Neural cell (in vitro differentiated cells): Measurements from ENCODE around the gene IQCK. TPM values are rescaled to one million over a fixed set of nuclear protein-coding genes. Genes with fewer than 3 reads are reported as not detected.

Source experiments
- H2AFZ ChIP-seq: fragments of 200-600, 300-800 bp; sonication (generic), shearing (Covaris generic); 2 replicates; pipeline ENCODE4 v1.6.0; 2014; ENCODE audit warnings: low read depth, mild to moderate bottlenecking, antibody characterized with exemption, low read length, moderate library complexity
- H3F3A ChIP-seq: fragments of 200-600 bp; shearing (Covaris generic); 2 replicates; pipeline ENCODE4 v1.6.1; 2016; ENCODE audit warnings: mild to moderate bottlenecking, moderate library complexity, mixed read lengths, antibody characterized with exemption, low read length; ENCODE audit not compliant: insufficient read depth, poor library complexity, severe bottlenecking
- H3K27ac ChIP-seq: fragments of 200-600, 300-800 bp; sonication (generic), shearing (Covaris generic); 2 replicates; pipeline ENCODE4 v1.5.1; 2014; ENCODE audit warnings: mild to moderate bottlenecking, low read length, moderate library complexity
- H3K27me3 ChIP-seq: fragments of 300-800, 200-600 bp; sonication (generic), shearing (Covaris generic); 2 replicates; pipeline ENCODE4 v1.6.0; 2014; ENCODE audit warnings: mild to moderate bottlenecking, low read depth, low read length, moderate library complexity; ENCODE audit not compliant: insufficient read depth
- H3K36me3 ChIP-seq: fragments of 300-800, 200-600 bp; sonication (generic), shearing (Covaris generic); 2 replicates; pipeline ENCODE4 v1.5.1; 2014; ENCODE audit warnings: mild to moderate bottlenecking, antibody characterized with exemption, low read length, moderate library complexity; ENCODE audit not compliant: insufficient read depth
- H3K4me2 ChIP-seq: fragments of 300-800, 200-600 bp; sonication (generic), shearing (Covaris generic); 2 replicates; pipeline ENCODE4 v1.6.0; 2014; ENCODE audit warnings: mild to moderate bottlenecking, low read length
- H3K4me3 ChIP-seq: fragments of 300-800, 200-600 bp; sonication (generic), shearing (Covaris generic); 2 replicates; pipeline ENCODE4 v1.5.1; 2014; ENCODE audit warnings: mild to moderate bottlenecking, low read length, moderate library complexity
- H3K79me2 ChIP-seq: fragments of 200-600 bp; shearing (Covaris generic); replicated peaks from 2 replicates; pipeline ENCODE4 v1.6.0; 2014; ENCODE audit warnings: mild to moderate bottlenecking, low read length, moderate library complexity; ENCODE audit not compliant: insufficient read depth
- H3K9ac ChIP-seq: fragments of 300-800, 200-600 bp; sonication (generic), shearing (Covaris generic); 2 replicates; pipeline ENCODE4 v1.6.1; 2016; ENCODE audit warnings: mild to moderate bottlenecking, low read length, mixed read lengths
- H3K9me2 ChIP-seq: fragments of 200-600 bp; shearing (Covaris generic); 2 replicates; pipeline ENCODE4 v1.6.1; 2016; ENCODE audit warnings: mild to moderate bottlenecking, low read length, mixed read lengths; ENCODE audit not compliant: insufficient read depth
- H3K9me3 ChIP-seq: fragments of 200-600, 300-800 bp; sonication (generic), shearing (Covaris generic); 2 replicates; pipeline ENCODE4 v1.6.1; 2016; ENCODE audit warnings: mild to moderate bottlenecking, mixed run types, low read length, moderate library complexity, mixed read lengths
- H4K20me1 ChIP-seq: fragments of 200-600 bp; shearing (Covaris generic); 2 replicates; pipeline ENCODE4 v1.6.1; 2016; ENCODE audit warnings: mild to moderate bottlenecking, mixed run types; ENCODE audit not compliant: insufficient read depth
- EP300 ChIP-seq: fragments of 450-650 bp; conservative IDR thresholded peaks from 2 replicates; pipeline ENCODE4 v1.6.1; 2014; ENCODE audit warnings: antibody characterized with exemption, mild to moderate bottlenecking, moderate library complexity; ENCODE audit not compliant: poor library complexity, severe bottlenecking
- EZH2 ChIP-seq: fragments of 200-600, 300-800 bp; shearing (Covaris generic), sonication (generic); IDR thresholded peaks from 2 replicates; pipeline ENCODE4 v1.6.1; 2014; ENCODE audit warnings: antibody characterized with exemption, low read length, borderline replicate concordance, mild to moderate bottlenecking; ENCODE audit not compliant: insufficient read depth, poor library complexity, severe bottlenecking
- MXI1 ChIP-seq: fragments of 450-650 bp; conservative IDR thresholded peaks from 2 replicates; pipeline ENCODE4 v1.6.1; 2014; ENCODE audit warnings: antibody characterized with exemption, mild to moderate bottlenecking; ENCODE audit not compliant: poor library complexity, severe bottlenecking
- POLR2AphosphoS5 ChIP-seq: IDR thresholded peaks from 2 replicates; pipeline ENCODE4 v1.6.1; 2012
- RAD21 ChIP-seq: fragments of 450-650 bp; conservative IDR thresholded peaks from 2 replicates; pipeline ENCODE4 v1.6.1; 2014; ENCODE audit warnings: antibody characterized with exemption, mild to moderate bottlenecking, moderate library complexity
- SMC3 ChIP-seq: fragments of 450-650 bp; conservative IDR thresholded peaks from 2 replicates; pipeline ENCODE4 v1.6.1; 2014; ENCODE audit warnings: antibody characterized with exemption, mild to moderate bottlenecking, moderate library complexity; ENCODE audit not compliant: poor library complexity
- TAF1 ChIP-seq: IDR thresholded peaks from 2 replicates; pipeline ENCODE4 v1.6.1; 2012; ENCODE audit warnings: low read depth
- polyA plus RNA-seq: library from polyadenylated mRNA; depleted of rRNA; stranded (reverse); fragments of >200 nt; gene quantifications from 2 replicates; pipeline ENCODE4 v1.2.3, GENCODE V29; 2014
- TF ChIP-seq, protein P1 (sequence below): fragments of 450-650 bp; IDR thresholded peaks from 2 replicates; pipeline ENCODE4 v1.5.1; 2014; ENCODE audit warnings: antibody characterized with exemption, mild to moderate bottlenecking, moderate library complexity; ENCODE audit not compliant: poor library complexity, severe bottlenecking
- TF ChIP-seq, protein P2 (sequence below): IDR thresholded peaks from 2 replicates; pipeline ENCODE4 v1.6.1; 2012; ENCODE audit warnings: borderline replicate concordance

Gene IQCK
- polyA plus RNA-seq, 1 donor from 2014 or later, result 10.2 TPM

- Histone ChIP-seq H3K79me2 (no peaks in the 10 kb centered on the region), H3K4me3 (no peak overlapping the region), H3F3A (peaks cover 8% of the 10 kb centered on the region), H3K27ac (no peak overlapping the region), H3K9ac (no peak overlapping the region), H3K9me2 (no peaks in the 10 kb centered on the region), H2AFZ (no peak overlapping the region), H4K20me1 (no peaks in the 10 kb centered on the region), H3K4me2 (no peak overlapping the region), H3K9me3 (no peaks in the 10 kb centered on the region), H3K27me3 (no peaks in the 10 kb centered on the region), H3K36me3 (no peaks in the 10 kb centered on the region)
- no peak for TF ChIP-seq POLR2AphosphoS5
- no peak for TF ChIP-seq MXI1
- no peak for TF ChIP-seq RAD21
- no peak for TF ChIP-seq EZH2
- TF ChIP-seq EP300, result no peak
- TF ChIP-seq, protein P1, sequence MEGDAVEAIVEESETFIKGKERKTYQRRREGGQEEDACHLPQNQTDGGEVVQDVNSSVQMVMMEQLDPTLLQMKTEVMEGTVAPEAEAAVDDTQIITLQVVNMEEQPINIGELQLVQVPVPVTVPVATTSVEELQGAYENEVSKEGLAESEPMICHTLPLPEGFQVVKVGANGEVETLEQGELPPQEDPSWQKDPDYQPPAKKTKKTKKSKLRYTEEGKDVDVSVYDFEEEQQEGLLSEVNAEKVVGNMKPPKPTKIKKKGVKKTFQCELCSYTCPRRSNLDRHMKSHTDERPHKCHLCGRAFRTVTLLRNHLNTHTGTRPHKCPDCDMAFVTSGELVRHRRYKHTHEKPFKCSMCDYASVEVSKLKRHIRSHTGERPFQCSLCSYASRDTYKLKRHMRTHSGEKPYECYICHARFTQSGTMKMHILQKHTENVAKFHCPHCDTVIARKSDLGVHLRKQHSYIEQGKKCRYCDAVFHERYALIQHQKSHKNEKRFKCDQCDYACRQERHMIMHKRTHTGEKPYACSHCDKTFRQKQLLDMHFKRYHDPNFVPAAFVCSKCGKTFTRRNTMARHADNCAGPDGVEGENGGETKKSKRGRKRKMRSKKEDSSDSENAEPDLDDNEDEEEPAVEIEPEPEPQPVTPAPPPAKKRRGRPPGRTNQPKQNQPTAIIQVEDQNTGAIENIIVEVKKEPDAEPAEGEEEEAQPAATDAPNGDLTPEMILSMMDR, result no peak
- no peak for TF ChIP-seq TAF1
- no peak for TF ChIP-seq SMC3
- TF ChIP-seq, protein P2, sequence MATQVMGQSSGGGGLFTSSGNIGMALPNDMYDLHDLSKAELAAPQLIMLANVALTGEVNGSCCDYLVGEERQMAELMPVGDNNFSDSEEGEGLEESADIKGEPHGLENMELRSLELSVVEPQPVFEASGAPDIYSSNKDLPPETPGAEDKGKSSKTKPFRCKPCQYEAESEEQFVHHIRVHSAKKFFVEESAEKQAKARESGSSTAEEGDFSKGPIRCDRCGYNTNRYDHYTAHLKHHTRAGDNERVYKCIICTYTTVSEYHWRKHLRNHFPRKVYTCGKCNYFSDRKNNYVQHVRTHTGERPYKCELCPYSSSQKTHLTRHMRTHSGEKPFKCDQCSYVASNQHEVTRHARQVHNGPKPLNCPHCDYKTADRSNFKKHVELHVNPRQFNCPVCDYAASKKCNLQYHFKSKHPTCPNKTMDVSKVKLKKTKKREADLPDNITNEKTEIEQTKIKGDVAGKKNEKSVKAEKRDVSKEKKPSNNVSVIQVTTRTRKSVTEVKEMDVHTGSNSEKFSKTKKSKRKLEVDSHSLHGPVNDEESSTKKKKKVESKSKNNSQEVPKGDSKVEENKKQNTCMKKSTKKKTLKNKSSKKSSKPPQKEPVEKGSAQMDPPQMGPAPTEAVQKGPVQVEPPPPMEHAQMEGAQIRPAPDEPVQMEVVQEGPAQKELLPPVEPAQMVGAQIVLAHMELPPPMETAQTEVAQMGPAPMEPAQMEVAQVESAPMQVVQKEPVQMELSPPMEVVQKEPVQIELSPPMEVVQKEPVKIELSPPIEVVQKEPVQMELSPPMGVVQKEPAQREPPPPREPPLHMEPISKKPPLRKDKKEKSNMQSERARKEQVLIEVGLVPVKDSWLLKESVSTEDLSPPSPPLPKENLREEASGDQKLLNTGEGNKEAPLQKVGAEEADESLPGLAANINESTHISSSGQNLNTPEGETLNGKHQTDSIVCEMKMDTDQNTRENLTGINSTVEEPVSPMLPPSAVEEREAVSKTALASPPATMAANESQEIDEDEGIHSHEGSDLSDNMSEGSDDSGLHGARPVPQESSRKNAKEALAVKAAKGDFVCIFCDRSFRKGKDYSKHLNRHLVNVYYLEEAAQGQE, result no peak
Measured at GRCh38 chr16:19781226-19781625, 63.2 kb downstream of the IQCK start.

- H3K27me3 ChIP-seq, result no peaks in the 10 kb centered on the region
- peak overlapping the region; percentile 65 for H3K27ac ChIP-seq
- H3K9me3 ChIP-seq, result no peaks in the 10 kb centered on the region
- peak overlapping the region; percentile 21 for H3K4me2 ChIP-seq
- peak overlapping the region; percentile 23 for H3K4me3 ChIP-seq
- H3K36me3 ChIP-seq, result no peaks in the 10 kb centered on the region
- no peak for TF ChIP-seq MXI1
- peak; percentile 61 for TF ChIP-seq POLR2AphosphoS5
- TF ChIP-seq, protein P1, result no peak
- no peak for TF ChIP-seq EZH2
- no peak for TF ChIP-seq TAF1
- no peak for TF ChIP-seq SMC3
- TF ChIP-seq RAD21, result no peak
- TF ChIP-seq, protein P2, result peak; percentile 99
- no peak for TF ChIP-seq EP300
- H3F3A ChIP-seq, result peaks cover 8% of the 10 kb centered on the region
- H3K79me2 ChIP-seq, result no peaks in the 10 kb centered on the region
- no peaks in the 10 kb centered on the region for H4K20me1 ChIP-seq
- no peaks in the 10 kb centered on the region for H3K9me2 ChIP-seq
- H2AFZ ChIP-seq, result no peak overlapping the region
- H3K9ac ChIP-seq, result peak overlapping the region; percentile 18
Measured at GRCh38 chr16:19783363-19784182, 65.5 kb downstream of the IQCK start.
